ENCODE measurements around the gene SOX6.

DNA sequence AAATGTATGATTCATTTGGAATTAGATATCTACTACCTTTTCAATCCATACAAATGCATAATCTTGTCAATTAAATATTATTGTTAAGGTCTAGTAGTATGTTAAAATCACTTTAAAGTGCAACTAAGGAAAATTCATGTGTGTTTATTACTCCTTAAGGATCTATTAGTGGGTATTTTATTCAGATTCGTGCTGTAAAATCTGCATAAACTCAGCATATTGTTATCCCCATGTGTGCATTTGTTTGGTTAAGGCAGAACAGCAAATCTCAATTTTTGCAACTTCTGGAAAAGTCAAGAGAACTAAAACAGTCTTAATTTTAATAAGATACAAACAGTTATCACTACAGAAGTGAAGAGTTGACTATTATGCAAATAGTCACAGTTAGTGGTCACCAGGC lies 234.5 kb downstream of the SOX6 start:
- TF ChIP-seq, protein P1, sequence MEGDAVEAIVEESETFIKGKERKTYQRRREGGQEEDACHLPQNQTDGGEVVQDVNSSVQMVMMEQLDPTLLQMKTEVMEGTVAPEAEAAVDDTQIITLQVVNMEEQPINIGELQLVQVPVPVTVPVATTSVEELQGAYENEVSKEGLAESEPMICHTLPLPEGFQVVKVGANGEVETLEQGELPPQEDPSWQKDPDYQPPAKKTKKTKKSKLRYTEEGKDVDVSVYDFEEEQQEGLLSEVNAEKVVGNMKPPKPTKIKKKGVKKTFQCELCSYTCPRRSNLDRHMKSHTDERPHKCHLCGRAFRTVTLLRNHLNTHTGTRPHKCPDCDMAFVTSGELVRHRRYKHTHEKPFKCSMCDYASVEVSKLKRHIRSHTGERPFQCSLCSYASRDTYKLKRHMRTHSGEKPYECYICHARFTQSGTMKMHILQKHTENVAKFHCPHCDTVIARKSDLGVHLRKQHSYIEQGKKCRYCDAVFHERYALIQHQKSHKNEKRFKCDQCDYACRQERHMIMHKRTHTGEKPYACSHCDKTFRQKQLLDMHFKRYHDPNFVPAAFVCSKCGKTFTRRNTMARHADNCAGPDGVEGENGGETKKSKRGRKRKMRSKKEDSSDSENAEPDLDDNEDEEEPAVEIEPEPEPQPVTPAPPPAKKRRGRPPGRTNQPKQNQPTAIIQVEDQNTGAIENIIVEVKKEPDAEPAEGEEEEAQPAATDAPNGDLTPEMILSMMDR (conservative IDR thresholded peaks at IDR 0.05; ENCODE audit: low read depth in 2 of 2), result no peak
- TF ChIP-seq POLR2AphosphoS5 (IDR thresholded peaks at IDR 0.05; ENCODE audit: low read depth) (no peak), EZH2 (IDR thresholded peaks at IDR 0.05; ENCODE audit: low read depth, unreplicated experiment) (no peak), NANOG (IDR thresholded peaks at IDR 0.05; ENCODE audit: borderline replicate concordance) (no peak), CREB1 (CRISPR knock-in tag; IDR thresholded peaks at IDR 0.05; ENCODE audit: low read depth) (no peak), STAT1 (IDR thresholded peaks at IDR 0.05; ENCODE audit: unreplicated experiment) (no peak), ZNF114 (CRISPR knock-in tag; IDR thresholded peaks at IDR 0.05) (no peak), JUNB (IDR thresholded peaks at IDR 0.05; ENCODE audit: unreplicated experiment) (no peak), EZH2phosphoT487 (IDR thresholded peaks at IDR 0.05; ENCODE audit: unreplicated experiment) (no peak)
- TF ChIP-seq, protein P2, sequence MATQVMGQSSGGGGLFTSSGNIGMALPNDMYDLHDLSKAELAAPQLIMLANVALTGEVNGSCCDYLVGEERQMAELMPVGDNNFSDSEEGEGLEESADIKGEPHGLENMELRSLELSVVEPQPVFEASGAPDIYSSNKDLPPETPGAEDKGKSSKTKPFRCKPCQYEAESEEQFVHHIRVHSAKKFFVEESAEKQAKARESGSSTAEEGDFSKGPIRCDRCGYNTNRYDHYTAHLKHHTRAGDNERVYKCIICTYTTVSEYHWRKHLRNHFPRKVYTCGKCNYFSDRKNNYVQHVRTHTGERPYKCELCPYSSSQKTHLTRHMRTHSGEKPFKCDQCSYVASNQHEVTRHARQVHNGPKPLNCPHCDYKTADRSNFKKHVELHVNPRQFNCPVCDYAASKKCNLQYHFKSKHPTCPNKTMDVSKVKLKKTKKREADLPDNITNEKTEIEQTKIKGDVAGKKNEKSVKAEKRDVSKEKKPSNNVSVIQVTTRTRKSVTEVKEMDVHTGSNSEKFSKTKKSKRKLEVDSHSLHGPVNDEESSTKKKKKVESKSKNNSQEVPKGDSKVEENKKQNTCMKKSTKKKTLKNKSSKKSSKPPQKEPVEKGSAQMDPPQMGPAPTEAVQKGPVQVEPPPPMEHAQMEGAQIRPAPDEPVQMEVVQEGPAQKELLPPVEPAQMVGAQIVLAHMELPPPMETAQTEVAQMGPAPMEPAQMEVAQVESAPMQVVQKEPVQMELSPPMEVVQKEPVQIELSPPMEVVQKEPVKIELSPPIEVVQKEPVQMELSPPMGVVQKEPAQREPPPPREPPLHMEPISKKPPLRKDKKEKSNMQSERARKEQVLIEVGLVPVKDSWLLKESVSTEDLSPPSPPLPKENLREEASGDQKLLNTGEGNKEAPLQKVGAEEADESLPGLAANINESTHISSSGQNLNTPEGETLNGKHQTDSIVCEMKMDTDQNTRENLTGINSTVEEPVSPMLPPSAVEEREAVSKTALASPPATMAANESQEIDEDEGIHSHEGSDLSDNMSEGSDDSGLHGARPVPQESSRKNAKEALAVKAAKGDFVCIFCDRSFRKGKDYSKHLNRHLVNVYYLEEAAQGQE (IDR thresholded peaks at IDR 0.05; ENCODE audit: unreplicated experiment), result no peak

Data from GM23338 (cell line).